ENCODE measurements around the gene TNPO3. TPM values are rescaled to one million over a fixed set of nuclear protein-coding genes. Genes with fewer than 3 reads are reported as not detected.

TNPO3 gene
- polyA plus RNA-seq, 1 experiment = 49.5 TPM

GRCh38 chr7:129066290-129067131, 11.6 kb upstream of the TNPO3 start:
- Histone ChIP-seq H3K9me3 (ENCODE audit: control insufficient read depth, insufficient read depth, low read length) (no peaks in the 10 kb centered on the region), H3K27ac (ENCODE audit: low read depth, low read length) (peak overlapping the region; percentile 34), H3K27me3 (ENCODE audit: control insufficient read depth, insufficient read depth, low read length) (peaks cover 20% of the 10 kb centered on the region), H3K4me3 (ENCODE audit: low read depth, low read length) (no peak overlapping the region)
- CTCF ChIA-PET = interaction anchor here (1.3 to 4.1 kb wide), 3 partner anchors 25 to 152 kb away, joined by 3 to 26 read pairs (median 3); no protein-coding TSS in a partner anchor
- POLR2A ChIA-PET = interaction anchor here (2.9 kb wide), 1 partner anchor 12 kb away, joined by 12 read pairs; the partner anchor contains the start of gene TNPO3
- DNase-seq (ENCODE audit: low read depth, low spot score) = peak; percentile 16
- TF ChIP-seq, protein P1, sequence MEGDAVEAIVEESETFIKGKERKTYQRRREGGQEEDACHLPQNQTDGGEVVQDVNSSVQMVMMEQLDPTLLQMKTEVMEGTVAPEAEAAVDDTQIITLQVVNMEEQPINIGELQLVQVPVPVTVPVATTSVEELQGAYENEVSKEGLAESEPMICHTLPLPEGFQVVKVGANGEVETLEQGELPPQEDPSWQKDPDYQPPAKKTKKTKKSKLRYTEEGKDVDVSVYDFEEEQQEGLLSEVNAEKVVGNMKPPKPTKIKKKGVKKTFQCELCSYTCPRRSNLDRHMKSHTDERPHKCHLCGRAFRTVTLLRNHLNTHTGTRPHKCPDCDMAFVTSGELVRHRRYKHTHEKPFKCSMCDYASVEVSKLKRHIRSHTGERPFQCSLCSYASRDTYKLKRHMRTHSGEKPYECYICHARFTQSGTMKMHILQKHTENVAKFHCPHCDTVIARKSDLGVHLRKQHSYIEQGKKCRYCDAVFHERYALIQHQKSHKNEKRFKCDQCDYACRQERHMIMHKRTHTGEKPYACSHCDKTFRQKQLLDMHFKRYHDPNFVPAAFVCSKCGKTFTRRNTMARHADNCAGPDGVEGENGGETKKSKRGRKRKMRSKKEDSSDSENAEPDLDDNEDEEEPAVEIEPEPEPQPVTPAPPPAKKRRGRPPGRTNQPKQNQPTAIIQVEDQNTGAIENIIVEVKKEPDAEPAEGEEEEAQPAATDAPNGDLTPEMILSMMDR (IDR thresholded peaks at IDR 0.05; ENCODE audit: low read depth, low read length) = no peak

GRCh38 chr7:129055861-129056464, 1.1 kb upstream of the TNPO3 start:
- H3K27me3 ChIP-seq (ENCODE audit: control insufficient read depth, insufficient read depth, low read length) = peaks cover 3% of the 10 kb centered on the region
- no peak for DNase-seq (ENCODE audit: low read depth, low spot score)
- CTCF ChIA-PET = interaction anchor here (1.1 kb wide), 1 partner anchor 36 kb away, joined by 7 read pairs; no protein-coding TSS in a partner anchor
- no peak overlapping the region for H3K27ac ChIP-seq (ENCODE audit: low read depth, low read length)
- H3K9me3 ChIP-seq (ENCODE audit: control insufficient read depth, insufficient read depth, low read length) = no peaks in the 10 kb centered on the region
- TF ChIP-seq, protein P1 (IDR thresholded peaks at IDR 0.05; ENCODE audit: low read depth, low read length) = no peak
- no peak overlapping the region; the same call in 1 of the 2 replicates for H3K4me3 ChIP-seq (ENCODE audit: low read depth, low read length)
- POLR2A ChIA-PET = no interaction called here

DNA sequence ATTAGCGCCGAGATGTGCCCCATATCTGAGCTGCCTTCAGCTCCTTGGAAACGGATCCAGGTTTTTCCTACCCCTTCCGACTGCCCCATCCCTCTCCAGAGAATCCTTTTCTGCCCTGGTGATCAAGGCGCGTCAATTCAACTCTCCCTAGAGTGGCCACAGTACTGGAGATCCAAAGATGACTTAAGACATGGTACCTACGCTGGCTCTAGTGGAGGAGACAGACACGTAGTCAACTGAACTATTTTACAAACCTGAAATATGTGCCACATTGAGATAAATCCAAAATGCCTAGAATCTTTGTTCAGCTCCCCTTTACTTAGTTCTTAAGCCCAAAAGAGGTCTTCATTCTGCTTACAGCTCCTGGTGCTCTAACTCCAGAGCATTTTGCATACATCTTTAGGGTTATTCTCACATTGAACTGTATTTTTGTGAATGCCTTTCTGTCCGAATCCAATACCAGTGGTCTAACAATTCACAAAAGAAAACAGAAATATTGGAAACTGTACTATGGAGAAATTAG, 444 bp upstream of the TNPO3 start:
- Histone ChIP-seq H3K27me3 (ENCODE audit: control insufficient read depth, insufficient read depth, low read length) (peaks cover 3% of the 10 kb centered on the region), H3K4me3 (ENCODE audit: low read depth, low read length) (peak overlapping the region; percentile 99), H3K9me3 (ENCODE audit: control insufficient read depth, insufficient read depth, low read length) (no peaks in the 10 kb centered on the region), H3K27ac (ENCODE audit: low read depth, low read length) (peak overlapping the region; percentile 99)
- no peak for DNase-seq (ENCODE audit: low read depth, low spot score)
- ChIA-PET POLR2A (interaction anchor here (1.8 kb wide), 1 partner anchor 11 kb away, joined by 12 read pairs; no protein-coding TSS in a partner anchor), CTCF (interaction anchor here (0.6 to 2.2 kb wide), 2 partner anchors 36 to 155 kb away, joined by 3 to 11 read pairs; no protein-coding TSS in a partner anchor)
- TF ChIP-seq, protein P1 (IDR thresholded peaks at IDR 0.05; ENCODE audit: low read depth, low read length) = no peak

DNA sequence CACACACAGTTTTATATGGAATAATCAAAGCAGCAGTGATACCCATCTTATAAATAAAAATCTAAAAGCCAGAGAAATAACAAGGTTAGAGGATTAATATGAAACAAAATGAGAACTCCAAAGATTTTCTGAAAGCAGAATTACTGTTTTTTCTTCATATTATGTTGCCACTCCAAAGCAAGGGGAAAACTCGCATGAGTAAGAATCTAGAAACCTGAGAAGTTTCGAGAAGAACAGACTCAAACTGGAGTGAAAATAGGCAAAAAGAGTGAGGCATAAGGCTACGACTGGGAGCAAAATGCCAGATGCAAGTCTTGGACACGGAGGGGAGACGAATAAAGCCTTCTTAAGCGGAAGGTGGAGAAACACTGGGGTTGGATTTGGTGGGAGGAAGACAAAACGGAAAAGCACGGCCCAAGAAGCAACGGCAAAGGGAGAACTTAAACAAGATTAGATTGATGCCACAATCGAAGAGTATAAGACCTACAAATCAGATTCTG, 923 bp downstream of the TNPO3 start:
- TF ChIP-seq, protein P1 (IDR thresholded peaks at IDR 0.05; ENCODE audit: low read depth, low read length) = no peak
- peak overlapping the region; percentile 99 for H3K4me3 ChIP-seq (ENCODE audit: low read depth, low read length)
- no peak for DNase-seq (ENCODE audit: low read depth, low spot score)
- ChIA-PET CTCF (interaction anchor here (2.2 kb wide), 1 partner anchor 38 kb away, joined by 11 read pairs; no protein-coding TSS in a partner anchor), POLR2A (interaction anchor here (0.5 to 1.8 kb wide), 5 partner anchors 12 to 171 kb away, joined by 3 to 13 read pairs (median 3); partner anchors contain the start of gene AHCYL2)
- H3K27ac ChIP-seq (ENCODE audit: low read depth, low read length) = peak overlapping the region; percentile 99
- peaks cover 3% of the 10 kb centered on the region for H3K27me3 ChIP-seq (ENCODE audit: control insufficient read depth, insufficient read depth, low read length)
- no peaks in the 10 kb centered on the region for H3K9me3 ChIP-seq (ENCODE audit: control insufficient read depth, insufficient read depth, low read length)
